ENCODE results near the gene UBE2L3. TPM values are rescaled to one million over a fixed set of nuclear protein-coding genes. Genes with fewer than 3 reads are reported as not detected.
A peak's percentile ranks its signal among the peaks of the same experiment; 100 is the strongest.
"Not testable (repeated sequence)": the region's sequence is repeated elsewhere in the genome, so short reads cannot be mapped to it uniquely, and the experiment has no call there.

Gene UBE2L3
- total and polyA plus RNA-seq, 4 donors, result 34.1 to 54.5 (median 41.0) TPM

DNA sequence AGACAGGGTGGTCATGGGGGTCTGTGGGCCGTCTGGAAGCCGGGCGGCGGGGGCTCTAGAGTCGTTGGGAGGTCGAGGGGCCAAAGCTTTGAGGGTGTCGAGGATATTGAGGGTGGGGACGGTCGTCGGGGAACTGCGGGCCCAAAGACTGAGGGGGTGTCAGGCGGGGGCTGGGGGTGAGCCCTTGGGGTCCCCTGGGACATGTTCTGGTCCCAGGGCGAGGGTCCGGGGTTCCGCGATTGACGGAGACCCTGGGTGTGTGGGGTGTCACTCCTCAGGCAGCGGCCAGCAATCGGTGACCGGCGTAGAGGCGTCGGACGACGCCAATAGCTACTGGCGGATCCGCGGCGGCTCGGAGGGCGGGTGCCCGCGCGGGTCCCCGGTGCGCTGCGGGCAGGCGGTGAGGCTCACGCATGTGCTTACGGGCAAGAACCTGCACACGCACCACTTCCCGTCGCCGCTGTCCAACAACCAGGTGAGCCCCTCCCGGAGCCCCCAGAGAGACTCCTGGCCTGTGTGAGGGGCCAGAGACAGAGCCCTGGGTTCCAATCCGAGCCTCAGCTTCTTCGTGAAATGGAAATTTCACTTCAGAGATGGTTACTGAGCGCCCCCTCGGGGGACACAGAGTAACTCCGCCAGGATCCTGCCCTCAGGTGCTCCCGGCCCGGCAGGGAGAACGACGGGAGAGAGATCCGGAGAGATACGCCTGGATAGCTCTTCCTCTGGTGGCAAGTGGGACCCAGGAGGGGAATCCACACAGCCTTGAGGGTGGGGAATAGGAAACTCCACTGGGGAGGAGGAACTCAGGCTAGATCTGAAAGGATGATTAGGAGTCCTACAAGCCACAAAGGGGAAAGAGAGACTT lies 75.3 kb downstream of the UBE2L3 start:
- intact Hi-C loops (cut with DNase I), result no loop called here
- no peaks in the 10 kb centered on the region for H3K36me3 ChIP-seq (ENCODE audit: control insufficient read depth in 1 of 2, insufficient read depth in 2 of 2, low read length in 1 of 2)
- no peaks in the 10 kb centered on the region for H3K9me3 ChIP-seq (ENCODE audit: control insufficient read depth, low read length)
- H3K27ac ChIP-seq (ENCODE audit: low read depth in 1 of 2, low read length in 2 of 2), result no peak overlapping the region
- H3K4me1 ChIP-seq (ENCODE audit: control insufficient read depth in 1 of 2, insufficient read depth in 2 of 2, low read length in 2 of 2), result no peaks in the 10 kb centered on the region
- peak overlapping the region; percentile 32 to 58 for H3K4me3 ChIP-seq (ENCODE audit: low read length in 2 of 2)
- 1 to 2% methylated on average over 55 to 56 of the region's 56 CpGs for WGBS, 2 donors
- DNase-seq (peak in 1 of 2 donors; percentile 66), ATAC-seq (ENCODE audit: low FRiP score) (peak; percentile 21)
- no peaks in the 10 kb centered on the region for H3K27me3 ChIP-seq (ENCODE audit: control insufficient read depth in 1 of 2, insufficient read depth in 2 of 2, low read length in 1 of 2)

DNA sequence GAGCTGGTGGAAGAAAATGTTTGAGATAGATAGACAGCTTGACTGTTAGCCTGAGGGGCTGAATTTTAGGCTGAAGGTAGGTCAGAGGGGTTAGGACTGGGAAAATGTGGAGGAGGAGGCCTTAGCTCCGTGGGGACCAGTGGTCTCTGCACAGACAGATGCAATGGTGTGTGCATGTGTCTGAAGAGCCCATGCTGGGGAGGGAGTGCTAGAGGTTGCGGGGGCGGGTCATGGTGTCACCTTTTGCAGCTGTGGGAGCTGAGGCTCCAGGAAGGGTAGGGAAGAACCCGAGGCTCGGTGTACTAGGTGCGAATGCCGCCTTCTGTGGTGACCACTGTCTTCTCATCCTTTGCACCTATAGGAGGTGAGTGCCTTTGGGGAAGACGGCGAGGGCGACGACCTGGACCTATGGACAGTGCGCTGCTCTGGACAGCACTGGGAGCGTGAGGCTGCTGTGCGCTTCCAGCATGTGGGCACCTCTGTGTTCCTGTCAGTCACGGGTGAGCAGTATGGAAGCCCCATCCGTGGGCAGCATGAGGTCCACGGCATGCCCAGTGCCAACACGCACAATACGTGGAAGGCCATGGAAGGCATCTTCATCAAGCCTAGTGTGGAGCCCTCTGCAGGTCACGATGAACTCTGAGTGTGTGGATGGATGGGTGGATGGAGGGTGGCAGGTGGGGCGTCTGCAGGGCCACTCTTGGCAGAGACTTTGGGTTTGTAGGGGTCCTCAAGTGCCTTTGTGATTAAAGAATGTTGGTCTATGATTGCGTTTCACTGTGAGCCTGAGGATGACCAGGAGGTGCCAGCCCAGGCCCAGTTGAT lies 76.2 kb downstream of the UBE2L3 start:
- H3K4me1 ChIP-seq (ENCODE audit: control insufficient read depth in 1 of 2, insufficient read depth in 2 of 2, low read length in 2 of 2), result no peaks in the 10 kb centered on the region
- no peak for DNase-seq
- intact Hi-C loops (cut with DNase I), result no loop called here

DNA sequence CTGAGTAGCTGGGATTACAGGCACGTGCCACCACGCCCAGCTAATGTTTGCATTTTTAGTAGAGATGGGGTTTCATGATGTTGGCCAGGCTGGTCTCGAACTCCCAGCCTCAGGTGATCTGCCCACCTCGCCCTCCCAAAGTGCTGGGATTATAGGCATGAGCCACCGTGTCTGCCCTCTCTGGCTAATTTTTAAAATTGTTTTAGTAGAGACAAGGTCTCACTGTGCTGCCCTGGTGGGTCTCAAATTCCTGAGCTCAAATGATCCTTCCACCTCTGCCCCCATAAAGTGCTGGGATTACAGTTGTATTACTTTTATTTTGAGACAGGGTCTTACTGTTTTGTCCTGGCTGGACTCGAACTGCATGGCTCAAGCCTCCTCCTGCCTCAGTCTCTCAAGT lies 78.0 kb downstream of the UBE2L3 start:
- H3K27me3 ChIP-seq (ENCODE audit: control insufficient read depth in 1 of 2, insufficient read depth in 2 of 2, low read length in 1 of 2); H3K36me3 ChIP-seq (ENCODE audit: control insufficient read depth in 1 of 2, insufficient read depth in 2 of 2, low read length in 1 of 2); H3K4me1 ChIP-seq (ENCODE audit: control insufficient read depth in 1 of 2, insufficient read depth in 2 of 2, low read length in 2 of 2); H3K4me3 ChIP-seq (ENCODE audit: low read length in 2 of 2); intact Hi-C loops (cut with DNase I); H3K9me3 ChIP-seq (ENCODE audit: control insufficient read depth, low read length); H3K27ac ChIP-seq (ENCODE audit: low read depth in 1 of 2, low read length in 2 of 2); ATAC-seq (ENCODE audit: low FRiP score); DNase-seq: not testable (repeated sequence)
- 93 to 96% methylated on average over 6 of the region's 6 CpGs for WGBS, 2 donors

More for the DNA sequence above, 76.2 kb downstream of the UBE2L3 start:
- Histone ChIP-seq H3K27ac (ENCODE audit: low read depth in 1 of 2, low read length in 2 of 2) (no peak overlapping the region), H3K9me3 (ENCODE audit: control insufficient read depth, low read length) (no peaks in the 10 kb centered on the region), H3K36me3 (ENCODE audit: control insufficient read depth in 1 of 2, insufficient read depth in 2 of 2, low read length in 1 of 2) (no peaks in the 10 kb centered on the region), H3K4me3 (ENCODE audit: low read length in 2 of 2) (no peak overlapping the region), H3K27me3 (ENCODE audit: control insufficient read depth in 1 of 2, insufficient read depth in 2 of 2, low read length in 1 of 2) (no peaks in the 10 kb centered on the region)
- ATAC-seq (ENCODE audit: low FRiP score), result no peak
- WGBS, 2 donors, result 91 to 92% methylated on average over 22 of the region's 22 CpGs

DNA sequence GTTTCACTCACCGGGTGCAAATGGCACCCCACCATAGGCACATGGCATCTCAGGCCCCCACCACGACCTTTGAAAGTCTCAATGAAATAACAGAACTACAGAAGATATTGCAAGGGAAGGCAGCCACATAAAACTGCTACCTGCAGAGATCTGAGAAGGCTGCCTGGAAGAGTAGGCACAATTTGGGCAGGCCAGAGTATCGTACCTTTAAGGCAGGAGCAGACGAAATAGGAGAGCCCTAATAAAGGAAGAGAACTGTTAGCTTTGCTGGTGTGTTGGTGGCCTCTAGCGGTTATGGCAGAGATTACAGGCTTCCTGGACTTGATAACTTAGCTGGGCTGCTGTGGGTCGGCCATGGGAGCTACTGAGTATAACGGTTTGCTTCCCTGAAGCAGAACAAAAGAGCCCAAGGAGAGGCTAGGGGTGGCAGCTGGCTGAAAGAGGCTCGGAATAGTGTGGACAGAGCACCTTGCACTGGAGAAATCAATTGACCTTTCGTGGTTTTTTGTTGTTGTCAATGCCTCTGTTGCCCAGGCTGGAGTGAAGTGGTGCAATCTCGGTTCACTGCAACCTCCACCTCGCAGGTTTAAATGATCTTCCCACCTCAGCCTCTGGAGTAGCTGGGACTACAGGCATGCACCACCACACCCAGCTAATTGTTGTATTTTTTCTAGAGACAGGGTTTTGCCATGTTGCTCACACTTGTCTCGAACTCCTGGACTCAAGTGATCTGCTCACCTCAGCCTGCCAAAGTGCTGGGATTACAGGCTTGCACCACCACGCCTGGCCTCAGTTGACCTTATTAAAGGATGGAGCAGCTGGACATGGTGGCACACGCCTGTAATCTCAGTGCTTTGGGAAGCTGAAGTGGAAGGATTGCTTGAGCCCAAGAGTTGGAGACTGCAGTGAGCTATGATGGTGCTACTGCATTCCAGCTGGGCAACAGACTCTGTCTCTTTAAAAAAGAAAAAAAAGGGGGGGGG lies 79.4 kb downstream of the UBE2L3 start:
- peak; percentile 58 for ATAC-seq (ENCODE audit: low FRiP score)
- intact Hi-C loops (cut with DNase I), result no loop called here
- 42 to 45% methylated on average over 14 of the region's 14 CpGs for WGBS, 2 donors

DNA sequence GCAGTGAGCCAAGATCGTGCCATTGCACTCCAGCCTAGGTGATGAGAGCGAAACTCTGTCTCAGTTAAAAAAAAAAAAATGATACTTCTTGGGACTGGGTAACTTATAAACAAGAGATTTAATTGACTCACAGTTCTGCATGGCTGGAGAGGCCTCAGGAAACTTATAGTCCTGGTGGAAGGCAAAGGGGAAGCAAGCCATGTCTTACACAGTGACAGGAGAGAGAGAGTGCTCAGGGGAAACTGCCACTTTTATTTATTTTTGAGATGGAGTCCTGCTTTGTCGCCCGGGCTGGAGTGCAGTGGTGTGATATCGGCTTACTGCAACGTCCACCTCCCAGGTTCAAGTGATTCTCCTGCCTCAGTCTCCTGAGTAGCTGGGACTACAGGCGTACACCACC lies 82.8 kb downstream of the UBE2L3 start:
- no peaks in the 10 kb centered on the region for H3K9me3 ChIP-seq (ENCODE audit: control insufficient read depth, low read length)
- H3K4me1 ChIP-seq (ENCODE audit: control insufficient read depth in 1 of 2, insufficient read depth in 2 of 2, low read length in 2 of 2), result no peaks in the 10 kb centered on the region
- ATAC-seq (ENCODE audit: low FRiP score) (no peak), DNase-seq (no peak)
- intact Hi-C loops (cut with DNase I), result no loop called here
- H3K27ac ChIP-seq (ENCODE audit: low read depth in 1 of 2, low read length in 2 of 2), result no peak overlapping the region
- no peak overlapping the region for H3K4me3 ChIP-seq (ENCODE audit: low read length in 2 of 2)
- no peaks in the 10 kb centered on the region for H3K36me3 ChIP-seq (ENCODE audit: control insufficient read depth in 1 of 2, insufficient read depth in 2 of 2, low read length in 1 of 2)
- H3K27me3 ChIP-seq (ENCODE audit: control insufficient read depth in 1 of 2, insufficient read depth in 2 of 2, low read length in 1 of 2), result no peaks in the 10 kb centered on the region
- WGBS, 2 donors, result 95 to 98% methylated on average over 7 of the region's 7 CpGs

More for the DNA sequence above, 79.4 kb downstream of the UBE2L3 start:
- H3K36me3 ChIP-seq (ENCODE audit: control insufficient read depth in 1 of 2, insufficient read depth in 2 of 2, low read length in 1 of 2), result no peaks in the 10 kb centered on the region
- peak in 1 of 2 donors; percentile 80 for DNase-seq
- no peaks in the 10 kb centered on the region for H3K9me3 ChIP-seq (ENCODE audit: control insufficient read depth, low read length)
- H3K27ac ChIP-seq (ENCODE audit: low read depth in 1 of 2, low read length in 2 of 2), result no peak overlapping the region
- no peaks in the 10 kb centered on the region for H3K4me1 ChIP-seq (ENCODE audit: control insufficient read depth in 1 of 2, insufficient read depth in 2 of 2, low read length in 2 of 2)
- no peak overlapping the region for H3K4me3 ChIP-seq (ENCODE audit: low read length in 2 of 2)
- H3K27me3 ChIP-seq (ENCODE audit: control insufficient read depth in 1 of 2, insufficient read depth in 2 of 2, low read length in 1 of 2), result no peaks in the 10 kb centered on the region

DNA sequence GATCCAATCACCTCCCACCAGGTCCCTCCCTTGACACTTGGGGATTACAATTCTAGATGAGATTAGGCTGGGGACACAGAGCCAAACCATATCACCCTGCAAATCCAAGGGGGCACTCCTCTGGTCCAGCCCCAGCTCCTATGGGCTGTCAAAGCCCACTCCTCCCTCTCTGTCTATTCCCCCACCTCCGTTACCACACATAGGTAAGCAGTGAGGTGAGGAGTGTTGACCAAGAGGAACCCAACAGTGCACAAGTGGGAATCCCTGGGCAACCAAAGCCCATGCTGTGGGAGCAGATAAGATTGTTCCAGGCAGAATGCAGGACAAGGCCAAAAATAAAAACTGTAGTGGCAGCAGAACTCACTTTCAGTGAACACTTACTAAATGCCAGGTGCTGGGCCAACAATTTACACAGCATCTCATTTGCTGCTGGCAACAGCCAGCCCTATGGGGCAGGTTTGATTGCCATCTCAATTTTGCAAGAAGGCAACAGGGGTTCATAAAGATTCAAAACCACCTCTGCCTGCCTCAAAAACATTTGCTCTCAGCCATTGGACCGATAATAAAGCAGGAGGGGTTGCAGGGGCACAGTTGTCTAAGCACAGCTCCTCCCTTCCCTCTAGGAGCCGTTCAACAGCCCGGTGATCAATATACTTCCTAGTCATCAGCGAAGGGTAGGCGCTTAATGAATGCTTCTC lies 83.5 kb downstream of the UBE2L3 start:
- no peak overlapping the region for H3K4me3 ChIP-seq (ENCODE audit: low read length in 2 of 2)

DNA sequence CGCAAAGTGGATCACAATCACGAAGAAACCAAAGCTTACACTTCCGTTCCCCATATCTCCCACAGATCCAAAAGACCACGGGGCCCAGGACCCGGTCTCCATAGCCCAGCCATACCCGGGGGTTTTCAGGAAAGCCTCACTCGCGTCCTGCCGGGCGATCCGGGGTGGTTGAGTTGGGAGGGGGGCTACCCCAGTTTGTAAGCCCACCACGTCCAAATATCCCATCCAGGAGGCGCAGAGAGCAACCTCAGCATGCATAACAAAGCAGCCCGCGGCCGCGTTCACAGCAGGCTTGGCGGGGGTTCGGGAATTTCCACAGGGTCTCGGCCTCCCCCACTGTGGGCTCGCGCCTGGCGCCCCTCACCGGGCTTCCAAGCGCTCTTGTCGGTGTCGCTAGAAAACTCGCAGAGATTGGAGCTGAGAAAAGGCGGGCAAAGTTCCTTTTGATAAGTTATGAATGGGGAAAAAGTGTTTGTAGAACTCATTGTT lies 84.1 kb downstream of the UBE2L3 start:
- intact Hi-C loops (cut with DNase I), result no loop called here
- no peak overlapping the region for H3K27ac ChIP-seq (ENCODE audit: low read depth in 1 of 2, low read length in 2 of 2)
- no peaks in the 10 kb centered on the region for H3K27me3 ChIP-seq (ENCODE audit: control insufficient read depth in 1 of 2, insufficient read depth in 2 of 2, low read length in 1 of 2)
- H3K4me3 ChIP-seq (ENCODE audit: low read length in 2 of 2), result peak overlapping the region; percentile 53 to 62
- H3K36me3 ChIP-seq (ENCODE audit: control insufficient read depth in 1 of 2, insufficient read depth in 2 of 2, low read length in 1 of 2), result no peaks in the 10 kb centered on the region
- ATAC-seq (ENCODE audit: low FRiP score), result peak; percentile 19
- WGBS, 2 donors, result 1% methylated on average over 29 of the region's 29 CpGs
- no peaks in the 10 kb centered on the region for H3K9me3 ChIP-seq (ENCODE audit: control insufficient read depth, low read length)
- DNase-seq, result peak in 1 of 2 donors; percentile 83
- no peaks in the 10 kb centered on the region for H3K4me1 ChIP-seq (ENCODE audit: control insufficient read depth in 1 of 2, insufficient read depth in 2 of 2, low read length in 2 of 2)

More for the DNA sequence above, 83.5 kb downstream of the UBE2L3 start:
- Histone ChIP-seq H3K36me3 (ENCODE audit: control insufficient read depth in 1 of 2, insufficient read depth in 2 of 2, low read length in 1 of 2) (no peaks in the 10 kb centered on the region), H3K4me1 (ENCODE audit: control insufficient read depth in 1 of 2, insufficient read depth in 2 of 2, low read length in 2 of 2) (no peaks in the 10 kb centered on the region), H3K27me3 (ENCODE audit: control insufficient read depth in 1 of 2, insufficient read depth in 2 of 2, low read length in 1 of 2) (no peaks in the 10 kb centered on the region), H3K9me3 (ENCODE audit: control insufficient read depth, low read length) (no peaks in the 10 kb centered on the region), H3K27ac (ENCODE audit: low read depth in 1 of 2, low read length in 2 of 2) (no peak overlapping the region)
- DNase-seq (no peak), ATAC-seq (ENCODE audit: low FRiP score) (no peak)
- intact Hi-C loops (cut with DNase I), result no loop called here
- WGBS, 2 donors, result 16 to 26% methylated on average over 6 of the region's 6 CpGs

Data from aorta (tissue), 5 donors.